Hepatocyte (in vitro differentiated cells): ENCODE measurements around the gene ALB.

Source experiments
- EZH2 ChIP-seq: fragments of 200-600 bp; sonication (generic); IDR thresholded peaks from 2 replicates; pipeline ENCODE4 v1.6.1; 2016; ENCODE audit warnings: antibody characterized with exemption, mild to moderate bottlenecking, borderline replicate concordance
- EZH2phosphoT487 ChIP-seq: fragments of 200-600 bp; sonication (generic); IDR thresholded peaks from one replicate; pipeline ENCODE4 v1.6.1; 2018; ENCODE audit warnings: antibody characterized with exemption, mild to moderate bottlenecking, low read depth, moderate library complexity; ENCODE audit not compliant: unreplicated experiment, severe bottlenecking
- TF ChIP-seq, protein P1 (sequence below): fragments of 200-600 bp; sonication (generic); IDR thresholded peaks from 2 replicates; pipeline ENCODE4 v1.5.1; 2016; ENCODE audit warnings: antibody characterized with exemption, mild to moderate bottlenecking; ENCODE audit not compliant: poor library complexity

DNA sequence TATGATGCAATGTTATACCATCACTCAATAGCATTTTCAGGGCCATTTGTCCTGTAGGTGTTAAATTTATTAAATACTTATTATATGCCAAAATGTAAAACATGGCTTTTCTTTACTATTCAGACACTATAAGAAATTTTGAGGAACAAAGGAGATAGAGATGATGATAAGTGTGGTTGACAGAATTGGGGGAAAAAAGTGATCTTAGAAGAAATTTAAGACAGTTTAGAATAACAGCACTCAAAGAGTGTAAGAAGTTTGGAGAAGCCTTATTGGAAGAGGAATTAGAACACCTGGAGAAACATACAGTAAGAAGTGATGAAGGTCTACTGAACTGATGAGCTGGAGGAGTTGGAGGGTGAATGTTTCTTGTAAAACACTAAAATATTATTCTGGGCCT, 19.1 kb downstream of the ALB start:
- no peak for TF ChIP-seq EZH2
- TF ChIP-seq, protein P1, sequence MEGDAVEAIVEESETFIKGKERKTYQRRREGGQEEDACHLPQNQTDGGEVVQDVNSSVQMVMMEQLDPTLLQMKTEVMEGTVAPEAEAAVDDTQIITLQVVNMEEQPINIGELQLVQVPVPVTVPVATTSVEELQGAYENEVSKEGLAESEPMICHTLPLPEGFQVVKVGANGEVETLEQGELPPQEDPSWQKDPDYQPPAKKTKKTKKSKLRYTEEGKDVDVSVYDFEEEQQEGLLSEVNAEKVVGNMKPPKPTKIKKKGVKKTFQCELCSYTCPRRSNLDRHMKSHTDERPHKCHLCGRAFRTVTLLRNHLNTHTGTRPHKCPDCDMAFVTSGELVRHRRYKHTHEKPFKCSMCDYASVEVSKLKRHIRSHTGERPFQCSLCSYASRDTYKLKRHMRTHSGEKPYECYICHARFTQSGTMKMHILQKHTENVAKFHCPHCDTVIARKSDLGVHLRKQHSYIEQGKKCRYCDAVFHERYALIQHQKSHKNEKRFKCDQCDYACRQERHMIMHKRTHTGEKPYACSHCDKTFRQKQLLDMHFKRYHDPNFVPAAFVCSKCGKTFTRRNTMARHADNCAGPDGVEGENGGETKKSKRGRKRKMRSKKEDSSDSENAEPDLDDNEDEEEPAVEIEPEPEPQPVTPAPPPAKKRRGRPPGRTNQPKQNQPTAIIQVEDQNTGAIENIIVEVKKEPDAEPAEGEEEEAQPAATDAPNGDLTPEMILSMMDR, result no peak
- TF ChIP-seq EZH2phosphoT487, result no peak
